SK-N-SH (cell line): ENCODE measurements around the gene GAS7.

Source experiments
- CTCF ChIP-seq: fragments of 200-600 bp; sonication (generic); IDR thresholded peaks from 2 replicates; pipeline ENCODE4 v1.6.1; 2017; ENCODE audit warnings: antibody characterized with exemption, mild to moderate bottlenecking, moderate library complexity
- EZH2phosphoT487 ChIP-seq: fragments of 200-600 bp; sonication (generic); IDR thresholded peaks from 2 replicates; pipeline ENCODE4 v1.6.1; 2017; ENCODE audit warnings: low read depth, mixed run types, mild to moderate bottlenecking, antibody characterized with exemption, moderate library complexity, borderline replicate concordance
- FOXM1 ChIP-seq: IDR thresholded peaks from 2 replicates; pipeline ENCODE4 v1.4.0; 2012; ENCODE audit warnings: low read depth, mild to moderate bottlenecking
- GABPA ChIP-seq: IDR thresholded peaks from 2 replicates; pipeline ENCODE4 v1.4.0; 2012; ENCODE audit warnings: low read depth, mild to moderate bottlenecking
- TF ChIP-seq, protein P1 (sequence below): fragments of 150-350 bp; IDR thresholded peaks from 2 replicates; pipeline ENCODE4 v1.6.1; 2016; ENCODE audit warnings: mild to moderate bottlenecking, low read depth, low read length

- no peak for TF ChIP-seq FOXM1
- no peak for TF ChIP-seq EZH2phosphoT487
- no peak for TF ChIP-seq CTCF
- no peak for TF ChIP-seq GABPA
- TF ChIP-seq, protein P1, sequence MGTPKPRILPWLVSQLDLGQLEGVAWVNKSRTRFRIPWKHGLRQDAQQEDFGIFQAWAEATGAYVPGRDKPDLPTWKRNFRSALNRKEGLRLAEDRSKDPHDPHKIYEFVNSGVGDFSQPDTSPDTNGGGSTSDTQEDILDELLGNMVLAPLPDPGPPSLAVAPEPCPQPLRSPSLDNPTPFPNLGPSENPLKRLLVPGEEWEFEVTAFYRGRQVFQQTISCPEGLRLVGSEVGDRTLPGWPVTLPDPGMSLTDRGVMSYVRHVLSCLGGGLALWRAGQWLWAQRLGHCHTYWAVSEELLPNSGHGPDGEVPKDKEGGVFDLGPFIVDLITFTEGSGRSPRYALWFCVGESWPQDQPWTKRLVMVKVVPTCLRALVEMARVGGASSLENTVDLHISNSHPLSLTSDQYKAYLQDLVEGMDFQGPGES, result no peak
These were observed 137.1 kb downstream of the GAS7 start for GRCh38 chr17:10061111-10061845.
